Measurements from ENCODE around the gene ZSCAN5A. TPM values are rescaled to one million over a fixed set of nuclear protein-coding genes. Genes with fewer than 3 reads are reported as not detected.
A peak's percentile ranks its signal among the peaks of the same experiment; 100 is the strongest.

The ZSCAN5A gene
- polyA plus RNA-seq, 3 donors from 2014 or later: 4.3 to 11.4 (median 7.7) TPM

DNA sequence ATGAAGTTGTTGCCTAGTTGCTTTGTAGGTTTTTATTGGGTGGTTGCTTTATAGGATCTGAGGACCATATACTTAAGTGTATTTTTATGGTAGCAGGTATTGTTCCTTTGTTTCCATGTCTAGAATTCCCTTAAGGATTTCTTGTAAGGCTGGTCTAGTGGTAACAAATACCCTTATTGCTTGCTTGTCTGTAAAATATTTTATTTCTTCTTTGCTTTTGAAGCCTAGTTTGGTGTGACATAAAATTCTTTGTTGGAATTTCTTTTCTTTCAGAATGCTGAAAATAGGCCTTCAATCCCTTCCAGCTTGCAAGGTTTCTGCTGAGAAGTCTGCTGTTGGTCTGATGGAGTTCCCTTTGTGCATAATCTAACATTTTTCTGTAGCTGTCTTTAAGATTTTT is 18.1 kb upstream of the ZSCAN5A start:
- H3K27me3 Mint-ChIP-seq (ENCODE audit: low read depth in 3 of 3): peaks cover 2 to 3% (median 2%) of the 10 kb centered on the region in 3 donors
- H3K9me3 Mint-ChIP-seq: peaks cover 0 to 2% (median 0%) of the 10 kb centered on the region in 6 donors
- H3K27ac Mint-ChIP-seq: no peak overlapping the region
- H3K36me3 Mint-ChIP-seq: no peaks in the 10 kb centered on the region
- no peak for DNase-seq
- no peak overlapping the region for H3K4me3 Mint-ChIP-seq
- H3K4me1 Mint-ChIP-seq: no peaks in the 10 kb centered on the region

- no peaks in the 10 kb centered on the region for H3K4me1 Mint-ChIP-seq
- H3K36me3 Mint-ChIP-seq: no peaks in the 10 kb centered on the region
- H3K4me3 Mint-ChIP-seq: no peak overlapping the region
- H3K27me3 Mint-ChIP-seq (ENCODE audit: low read depth in 3 of 3): peaks cover 1 to 12% (median 5%) of the 10 kb centered on the region in 3 donors
- no peaks in the 10 kb centered on the region for H3K9me3 Mint-ChIP-seq
- H3K27ac Mint-ChIP-seq: no peak overlapping the region
- DNase-seq: no peak
Measured at GRCh38 chr19:56324436-56324835, 9.8 kb upstream of the ZSCAN5A start.

DNA sequence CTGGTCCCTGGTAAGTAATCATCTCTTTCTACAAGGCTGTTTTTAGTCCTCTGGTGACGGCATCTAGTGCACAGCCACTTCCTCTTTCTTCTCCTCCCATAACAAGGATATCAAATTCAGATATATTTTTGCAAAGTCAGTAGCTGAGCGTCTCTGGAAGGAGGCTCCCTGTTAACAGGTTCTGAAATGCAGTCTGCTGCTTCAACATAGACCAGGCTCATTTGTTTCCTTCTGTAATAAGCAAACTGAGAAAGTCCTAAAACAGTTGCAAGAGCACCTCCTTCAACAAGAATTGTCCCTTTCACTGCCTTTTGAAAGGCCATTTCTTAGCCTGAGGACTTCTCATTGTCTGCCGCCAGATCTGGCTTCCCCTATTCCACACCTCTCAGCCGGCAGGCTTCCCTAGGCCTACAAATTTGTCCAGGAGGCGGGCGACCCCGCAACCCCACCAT is 7.4 kb upstream of the ZSCAN5A start:
- DNase-seq: no peak
- Mint-ChIP-seq H3K4me3 (no peak overlapping the region), H3K4me1 (no peaks in the 10 kb centered on the region), H3K36me3 (no peaks in the 10 kb centered on the region), H3K9me3 (no peaks in the 10 kb centered on the region), H3K27ac (no peak overlapping the region), H3K27me3 (ENCODE audit: low read depth in 3 of 3) (peaks cover 3 to 13% (median 5%) of the 10 kb centered on the region in 3 donors)

DNA sequence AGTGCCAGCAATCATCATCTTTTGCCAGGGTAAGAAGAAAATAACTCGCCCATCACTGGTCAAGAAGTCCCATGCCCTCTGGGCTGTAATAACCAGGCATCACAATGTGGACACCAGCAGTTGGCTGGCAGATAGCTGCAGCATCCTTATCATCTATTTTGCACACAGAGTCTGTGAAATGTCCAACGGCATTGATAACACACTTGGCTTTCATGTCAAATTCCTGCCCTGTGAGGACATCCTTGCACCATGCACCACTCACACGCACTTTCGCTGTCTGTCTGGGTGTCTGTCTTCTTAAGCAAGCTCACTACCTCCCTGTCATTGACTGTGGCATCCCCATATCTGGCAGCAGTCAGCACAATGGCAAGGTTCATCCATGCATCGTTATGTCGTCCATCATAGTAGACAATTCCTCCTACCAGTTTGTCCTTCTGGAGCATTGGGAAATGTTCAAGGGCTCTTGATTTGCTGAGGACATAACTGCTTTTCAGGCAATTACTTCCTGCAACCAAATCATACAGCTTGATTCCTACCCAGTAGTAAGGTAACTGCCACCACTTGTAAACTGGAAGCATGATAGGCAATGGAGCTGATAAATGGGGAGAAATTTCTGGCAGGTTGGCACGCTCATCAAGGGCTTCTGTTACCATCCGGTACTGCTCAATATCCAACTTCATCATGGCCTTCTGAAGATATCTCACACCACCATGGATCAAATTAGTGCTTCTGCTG is 6.8 kb upstream of the ZSCAN5A start:
- Mint-ChIP-seq H3K27me3 (ENCODE audit: low read depth in 3 of 3) (peaks cover 3 to 11% (median 5%) of the 10 kb centered on the region in 3 donors), H3K9me3 (no peaks in the 10 kb centered on the region), H3K4me3 (no peak overlapping the region), H3K36me3 (no peaks in the 10 kb centered on the region), H3K4me1 (no peaks in the 10 kb centered on the region), H3K27ac (no peak overlapping the region)
- no peak for DNase-seq

- no peaks in the 10 kb centered on the region for H3K9me3 Mint-ChIP-seq
- no peaks in the 10 kb centered on the region for H3K36me3 Mint-ChIP-seq
- H3K27me3 Mint-ChIP-seq (ENCODE audit: low read depth in 3 of 3): peaks cover 6 to 15% (median 9%) of the 10 kb centered on the region in 3 donors
- H3K4me1 Mint-ChIP-seq: peaks cover 10 to 12% of the 10 kb centered on the region in 2 donors
- no peak overlapping the region for H3K4me3 Mint-ChIP-seq
- H3K27ac Mint-ChIP-seq: no peak overlapping the region
- no peak for DNase-seq
Measured at GRCh38 chr19:56319991-56320390, 5.4 kb upstream of the ZSCAN5A start.

DNA sequence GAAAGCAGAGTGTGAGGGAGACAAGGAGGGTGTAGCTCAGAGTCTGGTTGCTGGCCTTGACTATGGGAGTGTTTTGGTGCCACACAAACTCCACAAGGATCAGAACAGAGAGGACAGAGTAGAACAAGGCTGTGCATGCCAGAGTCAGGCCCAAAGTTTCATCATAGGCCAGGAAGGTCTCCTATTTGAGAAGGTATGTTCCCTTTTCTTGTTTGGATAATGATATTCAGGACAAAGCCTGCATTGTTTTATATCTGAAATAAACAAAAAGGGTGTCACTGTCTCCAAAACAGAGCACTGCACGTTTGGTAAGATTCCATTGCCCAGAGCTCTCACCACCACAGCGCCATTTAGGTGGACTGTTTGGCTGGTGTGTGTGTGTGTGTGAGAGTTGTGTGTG is 3.1 kb upstream of the ZSCAN5A start:
- Mint-ChIP-seq H3K27me3 (ENCODE audit: low read depth in 3 of 3) (peaks cover 16 to 23% (median 22%) of the 10 kb centered on the region in 3 donors), H3K27ac (no peak overlapping the region), H3K4me1 (peaks cover 20 to 28% of the 10 kb centered on the region in 2 donors), H3K36me3 (no peaks in the 10 kb centered on the region), H3K4me3 (no peak overlapping the region), H3K9me3 (no peaks in the 10 kb centered on the region)
- DNase-seq: no peak

- peak overlapping the region in 4 of 5 donors; percentile 91 to 96 (median 96) for H3K4me3 Mint-ChIP-seq
- H3K27me3 Mint-ChIP-seq (ENCODE audit: low read depth in 3 of 3): peaks cover 15 to 23% (median 22%) of the 10 kb centered on the region in 3 donors
- H3K36me3 Mint-ChIP-seq: peaks cover 0 to 3% (median 0%) of the 10 kb centered on the region in 3 donors
- no peaks in the 10 kb centered on the region for H3K9me3 Mint-ChIP-seq
- DNase-seq: no peak
- H3K4me1 Mint-ChIP-seq: peaks cover 22 to 29% of the 10 kb centered on the region in 2 donors
- H3K27ac Mint-ChIP-seq: peak overlapping the region in 2 of 6 donors; percentile 95 to 99
Measured at GRCh38 chr19:56316728-56317127, 2.1 kb upstream of the ZSCAN5A start.

DNA sequence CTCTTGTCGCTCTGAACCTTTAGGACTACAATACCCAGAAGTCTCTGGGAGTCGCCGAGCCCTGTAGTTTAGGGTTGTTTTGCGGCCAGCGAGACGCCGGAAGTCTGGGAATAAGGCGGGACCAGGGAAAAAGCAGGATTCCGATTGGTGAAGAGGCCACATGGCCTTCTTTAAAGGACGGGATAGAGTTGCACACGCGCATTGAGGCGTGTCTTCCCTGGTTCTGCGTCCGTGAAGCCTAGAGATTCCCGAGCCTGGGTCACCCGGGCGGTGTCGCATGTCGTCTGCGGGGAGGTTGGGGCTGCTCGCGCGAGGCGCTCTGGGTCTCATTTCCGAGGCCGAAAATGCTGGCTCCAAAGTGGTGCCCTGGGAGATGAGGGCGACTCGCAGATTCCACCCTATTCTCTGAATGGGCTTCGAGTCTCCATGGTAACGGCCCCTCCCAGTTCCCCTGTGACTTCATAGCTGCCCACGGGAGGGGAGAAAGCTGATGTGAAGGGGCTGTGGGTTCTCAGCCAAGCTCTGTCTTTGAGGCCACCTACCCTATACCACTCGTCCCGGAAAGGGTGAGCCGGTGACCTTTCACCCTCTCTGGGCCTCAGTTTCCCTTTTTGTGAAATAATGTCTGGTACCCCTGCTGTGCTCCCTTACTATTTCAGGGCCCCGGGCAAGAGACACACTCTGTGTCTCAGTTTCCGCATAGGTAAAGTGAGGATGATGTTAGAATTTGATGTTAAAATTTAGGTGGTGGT is 614 bp upstream of the ZSCAN5A start:
- peak overlapping the region; percentile 91 to 97 (median 96) for H3K4me3 Mint-ChIP-seq
- peaks cover 22 to 29% of the 10 kb centered on the region in 2 donors for H3K4me1 Mint-ChIP-seq
- H3K36me3 Mint-ChIP-seq: peaks cover 3 to 5% (median 5%) of the 10 kb centered on the region in 3 donors
- no peaks in the 10 kb centered on the region for H3K9me3 Mint-ChIP-seq
- peaks cover 15 to 23% (median 17%) of the 10 kb centered on the region in 3 donors for H3K27me3 Mint-ChIP-seq (ENCODE audit: low read depth in 3 of 3)
- DNase-seq: peak; percentile 94 to 96 (median 95)
- peak overlapping the region; percentile 95 to 100 (median 99) for H3K27ac Mint-ChIP-seq

- DNase-seq: no peak
- Mint-ChIP-seq H3K4me1 (peaks cover 22 to 29% of the 10 kb centered on the region in 2 donors), H3K4me3 (peak overlapping the region; percentile 91 to 97 (median 96)), H3K27ac (peak overlapping the region; percentile 95 to 100 (median 99)), H3K27me3 (ENCODE audit: low read depth in 3 of 3) (peaks cover 14 to 19% (median 15%) of the 10 kb centered on the region in 3 donors), H3K36me3 (peaks cover 3 to 8% (median 5%) of the 10 kb centered on the region in 3 donors), H3K9me3 (no peaks in the 10 kb centered on the region)
Measured at GRCh38 chr19:56314018-56314380, 640 bp downstream of the ZSCAN5A start.

- no peak for DNase-seq
- H3K9me3 Mint-ChIP-seq: no peaks in the 10 kb centered on the region
- peak overlapping the region; percentile 91 to 97 (median 96) for H3K4me3 Mint-ChIP-seq
Measured at GRCh38 chr19:56312787-56313657, 1.6 kb downstream of the ZSCAN5A start.

DNA sequence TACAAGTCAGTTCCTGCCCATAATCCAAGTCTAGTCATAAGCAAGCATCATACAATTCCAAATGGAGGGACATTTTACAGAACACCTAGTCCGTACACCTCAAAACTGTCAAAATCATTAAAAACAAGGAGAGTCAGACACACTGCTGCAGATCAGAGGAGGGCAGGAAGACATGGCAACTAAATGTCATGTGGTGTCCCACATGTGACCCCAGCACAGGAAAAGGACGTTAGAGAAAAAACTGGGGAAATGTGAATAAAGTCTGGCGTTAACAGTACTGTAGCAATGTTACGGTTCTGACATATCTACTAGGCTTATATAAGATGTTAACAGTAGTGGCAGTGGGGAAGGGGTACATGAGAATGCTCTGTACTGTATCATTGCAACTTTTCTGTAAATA is 2.3 kb downstream of the ZSCAN5A start:
- Mint-ChIP-seq H3K36me3 (peaks cover 3 to 14% (median 11%) of the 10 kb centered on the region in 3 donors), H3K27ac (peak overlapping the region in 4 of 6 donors; percentile 37 to 55 (median 48)), H3K4me3 (peak overlapping the region in 1 of 5 donors; percentile 12), H3K9me3 (no peaks in the 10 kb centered on the region), H3K27me3 (ENCODE audit: low read depth in 3 of 3) (peaks cover 13 to 19% (median 14%) of the 10 kb centered on the region in 3 donors), H3K4me1 (peaks cover 22 to 29% of the 10 kb centered on the region in 2 donors)
- DNase-seq: no peak

More at GRCh38 chr19:56312787-56313657, 1.6 kb downstream of the ZSCAN5A start:
- Mint-ChIP-seq H3K36me3 (peaks cover 3 to 14% (median 11%) of the 10 kb centered on the region in 3 donors), H3K4me1 (peaks cover 22 to 29% of the 10 kb centered on the region in 2 donors), H3K27me3 (ENCODE audit: low read depth in 3 of 3) (peaks cover 13 to 19% (median 14%) of the 10 kb centered on the region in 3 donors), H3K27ac (peak overlapping the region; percentile 95 to 100 (median 99))

DNA sequence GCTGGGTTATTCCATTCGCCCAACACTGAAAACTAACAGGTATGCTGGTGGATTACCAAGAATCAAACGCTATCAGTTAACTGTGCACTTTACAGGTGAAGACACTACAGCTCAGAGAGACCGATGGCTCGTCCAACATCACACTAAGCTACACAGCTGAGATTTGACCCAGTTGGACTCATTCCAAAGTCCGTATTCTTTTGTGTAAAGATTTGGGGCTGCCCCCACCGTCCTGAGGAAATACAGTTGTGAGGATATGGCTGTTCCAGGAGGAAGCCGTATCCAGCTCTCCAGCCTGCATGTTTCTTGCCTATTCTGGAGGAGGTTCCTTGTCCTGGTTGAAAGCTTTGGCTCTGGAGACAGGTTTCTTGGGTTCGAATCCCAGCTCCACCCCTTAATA is 4.2 kb downstream of the ZSCAN5A start:
- H3K36me3 Mint-ChIP-seq: peaks cover 3 to 20% (median 14%) of the 10 kb centered on the region in 3 donors
- H3K9me3 Mint-ChIP-seq: no peaks in the 10 kb centered on the region
- H3K27ac Mint-ChIP-seq: no peak overlapping the region
- peaks cover 13 to 19% (median 14%) of the 10 kb centered on the region in 3 donors for H3K27me3 Mint-ChIP-seq (ENCODE audit: low read depth in 3 of 3)
- H3K4me3 Mint-ChIP-seq: no peak overlapping the region
- DNase-seq: no peak
- H3K4me1 Mint-ChIP-seq: peaks cover 15 to 22% of the 10 kb centered on the region in 2 donors

Data from immature natural killer cell (primary cell).